H1 (cell line): Measurements from ENCODE around the gene LTBP1. TPM values are rescaled to one million over a fixed set of nuclear protein-coding genes. Genes with fewer than 3 reads are reported as not detected.

Experiments
- CTCF ChIA-PET: fragments of 300-600 bp; sonication (Branson Sonifier 250); formaldehyde crosslinking; loops from one replicate; lab custom pipeline; 2021; ENCODE audit not compliant: partially characterized antibody; lab: Charles Lee
- POLR2A ChIA-PET: fragments of 300-600 bp; sonication (Branson Sonifier 250); formaldehyde crosslinking; loops from one replicate; lab custom pipeline; 2021; ENCODE audit warnings: inconsistent platforms; ENCODE audit not compliant: partially characterized antibody; lab: Charles Lee
- DNase-seq, 2 experiments: peaks; one replicate each; pipeline versions ENCODE4 v3.0.0 to v3.0.0-alpha.2; 2010 to 2022; ENCODE audit warnings: low spot score in 2 of 2, low read depth in 1 of 2, mixed read lengths in 1 of 2
- FAIRE-seq: peaks from 2 replicates; lab custom pipeline; 2011; peaks lifted over from hg19 to GRCh38; lab: Jason Lieb, UNC
- H2AFZ ChIP-seq: 2 replicates; pipeline ENCODE4 v1.8.1; 2012; ENCODE audit warnings: low read length, inconsistent platforms
- H2AK5ac ChIP-seq: 2 replicates; pipeline ENCODE4 v1.6.1; 2013; ENCODE audit warnings: low read depth, low read length
- H2BK120ac ChIP-seq: replicated peaks from 2 replicates; pipeline ENCODE3; 2013; ENCODE audit warnings: low read depth, low read length, inconsistent platforms
- H2BK12ac ChIP-seq: 2 replicates; pipeline ENCODE4 v1.6.1; 2013; ENCODE audit warnings: low read depth, low read length
- H2BK15ac ChIP-seq: 2 replicates; pipeline ENCODE4 v1.6.1; 2013; ENCODE audit warnings: low read length
- H2BK20ac ChIP-seq: 2 replicates; pipeline ENCODE4 v1.6.1; 2013; ENCODE audit warnings: low read length
- H2BK5ac ChIP-seq: 2 replicates; pipeline ENCODE4 v1.6.1; 2013; ENCODE audit warnings: low read depth, low read length
- H3K14ac ChIP-seq: 2 replicates; pipeline ENCODE4 v1.6.1; 2013; ENCODE audit warnings: inconsistent platforms; ENCODE audit not compliant: insufficient read length
- H3K18ac ChIP-seq: 2 replicates; pipeline ENCODE4 v1.6.1; 2013; ENCODE audit warnings: low read length; ENCODE audit errors: extremely low read depth
- H3K23ac ChIP-seq: 2 replicates; pipeline ENCODE4 v1.6.1; 2013; ENCODE audit warnings: inconsistent platforms; ENCODE audit not compliant: insufficient read length
- H3K23me2 ChIP-seq: 2 replicates; pipeline ENCODE4 v1.6.1; 2013; ENCODE audit warnings: low read depth, low read length
- H3K27ac ChIP-seq: 2 replicates; pipeline ENCODE4 v1.6.1; 2011; ENCODE audit warnings: low read depth, low read length, inconsistent platforms
- H3K27me3 ChIP-seq, 4 experiments: replicated peaks in 1 of 4; 1 replicate in 1 of 4; 2 replicates in 3 of 4; pipeline versions ENCODE4 v1.6.1 to v1.8.1; 2011 to 2013; ENCODE audit warnings: low read length in 3 of 4, mild to moderate bottlenecking in 3 of 4, inconsistent platforms in 2 of 4, mixed read lengths in 2 of 4, moderate library complexity in 1 of 4; ENCODE audit not compliant: control insufficient read depth in 3 of 4, insufficient read depth in 3 of 4; ENCODE audit errors: extremely low read depth in 1 of 4
- H3K36me3 ChIP-seq, 4 experiments: 2 replicates each; pipeline versions ENCODE4 v1.6.1 to v1.8.1; 2011 to 2013; ENCODE audit warnings: mild to moderate bottlenecking in 4 of 4, low read length in 3 of 4, moderate library complexity in 2 of 4, control low read depth in 1 of 4, inconsistent platforms in 1 of 4; ENCODE audit not compliant: insufficient read depth in 4 of 4, control insufficient read depth in 2 of 4
- H3K4ac ChIP-seq: replicated peaks from 2 replicates; pipeline ENCODE3; 2013; ENCODE audit warnings: low read length, low read depth, mixed read lengths, inconsistent platforms; ENCODE audit not compliant: insufficient read length
- H3K4me1 ChIP-seq, 4 experiments: replicated peaks in 1 of 4; 1 replicate in 1 of 4; 2 replicates in 3 of 4; pipeline versions ENCODE4 v1.6.1 to v1.8.1; 2011 to 2013; ENCODE audit warnings: low read length in 3 of 4, inconsistent platforms in 2 of 4, mixed read lengths in 1 of 4; ENCODE audit not compliant: insufficient read depth in 4 of 4, control insufficient read depth in 3 of 4
- H3K4me2 ChIP-seq, 2 experiments: 2 replicates each; pipeline versions ENCODE4 v1.6.1 to v1.8.1; 2011 to 2013; ENCODE audit warnings: low read depth in 2 of 2, low read length in 2 of 2, control low read depth in 1 of 2, inconsistent platforms in 1 of 2, mild to moderate bottlenecking in 1 of 2; ENCODE audit not compliant: insufficient read depth in 1 of 2
- H3K4me3 ChIP-seq, 4 experiments: fragments of 200-600, 300-600 bp in 1 of 4; sonication (generic), shearing (Covaris generic), sonication (Bioruptor Twin) in 1 of 4; 2 replicates each; pipeline versions ENCODE4 v1.5.1 to v1.8.1; 2011 to 2016; ENCODE audit warnings: low read length in 4 of 4, low read depth in 3 of 4, control low read depth in 2 of 4, inconsistent platforms in 2 of 4, mild to moderate bottlenecking in 2 of 4, mixed read lengths in 1 of 4, moderate library complexity in 1 of 4; ENCODE audit not compliant: insufficient read depth in 2 of 4; ENCODE audit errors: extremely low read depth in 1 of 4
- H3K56ac ChIP-seq: replicated peaks from 2 replicates; pipeline ENCODE3; 2013; ENCODE audit warnings: low read depth, mild to moderate bottlenecking, mixed read lengths, low read length, inconsistent platforms; ENCODE audit not compliant: insufficient read length
- H3K79me1 ChIP-seq: 2 replicates; pipeline ENCODE4 v1.6.1; 2013; ENCODE audit warnings: low read depth, low read length, control low read depth
- H3K79me2 ChIP-seq, 2 experiments: 2 replicates each; pipeline versions ENCODE4 v1.6.1 to v1.8.1; 2012 to 2013; ENCODE audit warnings: low read length in 2 of 2, mild to moderate bottlenecking in 2 of 2, inconsistent platforms in 1 of 2; ENCODE audit not compliant: insufficient read depth in 2 of 2, control insufficient read depth in 1 of 2
- H3K9ac ChIP-seq, 4 experiments: replicated peaks in 1 of 4; 1 replicate in 1 of 4; 2 replicates in 3 of 4; pipeline versions ENCODE4 v1.6.1 to v1.8.1; 2011 to 2013; ENCODE audit warnings: low read depth in 3 of 4, low read length in 3 of 4, control low read depth in 2 of 4, mild to moderate bottlenecking in 2 of 4, moderate library complexity in 2 of 4, inconsistent platforms in 1 of 4; ENCODE audit errors: extremely low read depth in 1 of 4
- H3K9me3 ChIP-seq, 2 experiments: 2 replicates each; pipeline versions ENCODE4 v1.6.1 to v1.8.1; 2012 to 2013; ENCODE audit warnings: mild to moderate bottlenecking in 2 of 2, moderate library complexity in 2 of 2, control low read depth in 1 of 2, inconsistent platforms in 1 of 2, low read depth in 1 of 2, low read length in 1 of 2, mixed read lengths in 1 of 2; ENCODE audit not compliant: insufficient read depth in 2 of 2
- H4K20me1 ChIP-seq, 2 experiments: replicated peaks in 1 of 2; 2 replicates each; pipeline versions ENCODE3 to v1.8.1; 2011 to 2013; ENCODE audit warnings: inconsistent platforms in 2 of 2, low read length in 2 of 2, mild to moderate bottlenecking in 1 of 2; ENCODE audit not compliant: insufficient read depth in 2 of 2, control insufficient read depth in 1 of 2
- H4K5ac ChIP-seq: 2 replicates; pipeline ENCODE4 v1.6.1; 2013; ENCODE audit warnings: low read length, low read depth, mixed read lengths, inconsistent platforms; ENCODE audit not compliant: insufficient read length
- H4K8ac ChIP-seq: 2 replicates; pipeline ENCODE4 v1.8.0; 2013; ENCODE audit warnings: mild to moderate bottlenecking, moderate library complexity, low read length, inconsistent platforms; ENCODE audit not compliant: insufficient read depth; ENCODE audit errors: extremely low read depth
- H4K91ac ChIP-seq: replicated peaks from 2 replicates; pipeline ENCODE3; 2013; ENCODE audit warnings: low read length, mixed read lengths, inconsistent platforms; ENCODE audit not compliant: insufficient read length
- CHD1 ChIP-seq: IDR thresholded peaks from 2 replicates; pipeline ENCODE4 v1.6.1; 2012; ENCODE audit warnings: low read depth, low read length, improper control_type of control experiment
- EGR1 ChIP-seq: IDR thresholded peaks from 2 replicates; pipeline ENCODE4 v1.6.1; 2011; ENCODE audit warnings: low read depth, low read length, borderline replicate concordance
- EP300 ChIP-seq, 2 experiments: IDR thresholded peaks; 1 replicate in 1 of 2; 2 replicates in 1 of 2; pipeline ENCODE4 v1.6.1; 2011 to 2012; ENCODE audit warnings: low read depth in 2 of 2, low read length in 2 of 2, mild to moderate bottlenecking in 2 of 2, borderline replicate concordance in 1 of 2, inconsistent platforms in 1 of 2, moderate library complexity in 1 of 2
- GTF2F1 ChIP-seq: IDR thresholded peaks from 2 replicates; pipeline ENCODE4 v1.6.1; 2012; ENCODE audit warnings: low read depth, low read length, improper control_type of control experiment, borderline replicate concordance
- JUN ChIP-seq: IDR thresholded peaks from 2 replicates; pipeline ENCODE4 v1.6.1; 2011; ENCODE audit warnings: low read depth, mild to moderate bottlenecking, improper control_type of control experiment, low read length
- KDM4A ChIP-seq: IDR thresholded peaks from one replicate; pipeline ENCODE4 v1.7.1; 2012; ENCODE audit warnings: low read depth, mild to moderate bottlenecking, moderate library complexity, low read length, inconsistent platforms; ENCODE audit not compliant: severe bottlenecking
- NRF1 ChIP-seq: IDR thresholded peaks from 2 replicates; pipeline ENCODE4 v1.6.1; 2011; ENCODE audit warnings: mild to moderate bottlenecking, low read depth, low read length, improper control_type of control experiment
- SRF ChIP-seq: IDR thresholded peaks from 2 replicates; pipeline ENCODE4 v1.6.1; 2011; ENCODE audit warnings: mild to moderate bottlenecking, low read depth, low read length, moderate library complexity
- SUZ12 ChIP-seq: fragments of 200-600 bp; sonication (generic); IDR thresholded peaks from 2 replicates; pipeline ENCODE4 v1.6.1; 2012; ENCODE audit warnings: mild to moderate bottlenecking, inconsistent platforms, low read length, moderate library complexity, mixed read lengths
- TEAD4 ChIP-seq: IDR thresholded peaks from 2 replicates; pipeline ENCODE4 v1.6.1; 2012; ENCODE audit warnings: low read depth, low read length, inconsistent platforms, mixed read lengths
- YY1 ChIP-seq: IDR thresholded peaks from 2 replicates; pipeline ENCODE4 v1.6.1; 2011; ENCODE audit warnings: low read depth, mild to moderate bottlenecking, low read length
- WGBS, 2 experiments: shearing (Covaris generic) in 1 of 2; methylation state at CpG; one replicate each; pipeline versions ENCODE4 v1.1.6 to v1.1.7; 2013 to 2015; ENCODE audit warnings: low lambda C conversion rate in 2 of 2, mixed read lengths in 2 of 2, inconsistent platforms in 1 of 2, low coverage in 1 of 2, missing lambda C conversion rate in 1 of 2; ENCODE audit not compliant: insufficient replicate concordance in 2 of 2, insufficient coverage in 1 of 2, insufficient read length in 1 of 2; ENCODE audit errors: extremely low coverage in 1 of 2, missing lambda C conversion rate in 1 of 2; 5-methylcytosine and 5-hydroxymethylcytosine counted together
- polyA plus RNA-seq, 7 experiments: library from polyadenylated mRNA; depleted of rRNA in 3 of 7; stranded (reverse) in 5 of 7; unstranded in 2 of 7; fragments of >200 nt in 5 of 7; fragments of 200-250 nt in 2 of 7; gene quantifications; 1 replicate in 5 of 7; 2 replicates in 1 of 7; 4 replicates in 1 of 7; pipeline versions ENCODE4 v1.2.1 to v1.2.3, GENCODE V29; 2011 to 2013; ENCODE audit warnings: missing spikeins in 2 of 7, mixed read lengths in 2 of 7
- total RNA-seq: library from RNA; stranded (reverse); fragmentation: NEBNext Ultra II Directional; extraction: Animal tissue kit (Norgen Biotek cat#: 25700); gene quantifications from 2 replicates; pipeline ENCODE4 v1.2.1, GENCODE V29; 2021
- TF ChIP-seq, protein P1 (sequence below): IDR thresholded peaks from 2 replicates; pipeline ENCODE4 v1.6.1; 2012; ENCODE audit warnings: inconsistent platforms

The LTBP1 gene
- total and polyA plus RNA-seq, 2 of the 8 experiments (the other 6 are each of a cell fraction or from before 2014, with no cell fraction given) = 15.4 to 24.7 TPM

DNA sequence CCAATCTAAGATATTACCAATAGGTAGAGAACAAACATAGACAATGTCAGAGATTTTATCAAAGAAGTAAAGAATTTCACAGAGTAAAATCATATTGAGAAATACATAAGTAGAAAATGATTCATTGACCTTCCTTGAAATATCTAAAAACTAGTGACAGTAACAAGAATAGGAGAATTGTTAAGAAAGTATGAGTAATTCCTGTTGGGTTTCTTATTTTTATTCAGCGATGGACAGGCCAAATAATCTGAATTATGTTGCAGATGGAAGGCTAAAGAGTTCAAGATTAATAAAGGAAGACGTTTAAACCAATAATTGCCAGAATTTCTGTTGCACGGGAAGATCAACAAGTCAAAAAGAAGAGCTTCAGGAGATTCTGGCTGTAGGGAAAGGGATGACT lies 366.3 kb downstream of the LTBP1 start:
- H3K14ac ChIP-seq = no peak overlapping the region
- no peak overlapping the region for H2AFZ ChIP-seq
- no peak overlapping the region for H3K23ac ChIP-seq
- no peak overlapping the region for H2BK20ac ChIP-seq
- no peak overlapping the region for H3K18ac ChIP-seq
- no peak overlapping the region for H3K4ac ChIP-seq
- POLR2A ChIA-PET = no interaction called here
- no peaks in the 10 kb centered on the region for H3K23me2 ChIP-seq
- no peaks in the 10 kb centered on the region for H3K36me3 ChIP-seq
- H3K9ac ChIP-seq = no peak overlapping the region
- H2BK15ac ChIP-seq = no peak overlapping the region
- FAIRE-seq (no peak), DNase-seq (no peak)
- no peak overlapping the region for H2AK5ac ChIP-seq
- no peaks in the 10 kb centered on the region for H4K20me1 ChIP-seq
- H2BK5ac ChIP-seq = no peak overlapping the region
- H4K5ac ChIP-seq = no peak overlapping the region
- no peak overlapping the region for H3K4me2 ChIP-seq
- no peak overlapping the region for H4K8ac ChIP-seq
- no peaks in the 10 kb centered on the region for H3K79me1 ChIP-seq
- H3K79me2 ChIP-seq = no peaks in the 10 kb centered on the region
- H3K9me3 ChIP-seq = no peaks in the 10 kb centered on the region
- no peak for TF ChIP-seq NRF1
- TF ChIP-seq CHD1 = no peak
- no peak for TF ChIP-seq GTF2F1
- TF ChIP-seq JUN = no peak
- TF ChIP-seq, protein P1, sequence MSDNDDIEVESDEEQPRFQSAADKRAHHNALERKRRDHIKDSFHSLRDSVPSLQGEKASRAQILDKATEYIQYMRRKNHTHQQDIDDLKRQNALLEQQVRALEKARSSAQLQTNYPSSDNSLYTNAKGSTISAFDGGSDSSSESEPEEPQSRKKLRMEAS = no peak
- TF ChIP-seq EP300 (IDR thresholded peaks at IDR 0.05; ENCODE audit: borderline replicate concordance in 1 of 2, low read depth in 2 of 2, low read length in 2 of 2) = no peak
- TF ChIP-seq SUZ12 = no peak
- TF ChIP-seq TEAD4 = no peak
- TF ChIP-seq EGR1 = no peak
- TF ChIP-seq SRF = no peak
- no peak for TF ChIP-seq YY1
- TF ChIP-seq KDM4A = no peak
- no peaks in the 10 kb centered on the region for H3K4me1 ChIP-seq
- no peak overlapping the region for H4K91ac ChIP-seq
- H3K56ac ChIP-seq = no peak overlapping the region
- H3K27me3 ChIP-seq = no peaks in the 10 kb centered on the region
- H2BK120ac ChIP-seq = no peak overlapping the region
- H2BK12ac ChIP-seq = no peak overlapping the region
- CTCF ChIA-PET = interaction anchor here (0.8 kb wide), 1 partner anchor 12 kb away, joined by 4 read pairs; no protein-coding TSS in a partner anchor
- WGBS, 2 experiments = 90% methylated on average over 3 of the region's 3 CpGs; no CpG with 5 or more reads in 1 of the 2 experiments
- H3K4me3 ChIP-seq = no peak overlapping the region
- no peak overlapping the region for H3K27ac ChIP-seq
